Erythroblast (primary cell): ENCODE results near the gene FGF14.

Experiments used
- GATA1 ChIP-seq: IDR thresholded peaks from 2 replicates; pipeline ENCODE4 v1.6.1; 2011; ENCODE audit warnings: low read depth, mild to moderate bottlenecking, control low read depth, low read length, moderate library complexity
- POLR2A ChIP-seq: IDR thresholded peaks from 2 replicates; pipeline ENCODE4 v1.6.1; 2011; ENCODE audit warnings: mild to moderate bottlenecking, low read length

- TF ChIP-seq POLR2A (no peak), GATA1 (no peak)
Observed at GRCh38 chr13:101755228-101755887, 646.5 kb downstream of the FGF14 start.
